RWPE1 (cell line): ENCODE results near the gene ERGIC2.
"Not testable (repeated sequence)": the region's sequence is repeated elsewhere in the genome, so short reads cannot be mapped to it uniquely, and the experiment has no call there.

ENCODE experiments used
- CTCF ChIA-PET: fragments of 350-600 bp; sonication (Branson Sonifier 250); formaldehyde crosslinking; extraction: SDS; loops from one replicate; lab custom pipeline; 2021; lab: Yijun Ruan, JAX
- POLR2A ChIA-PET: fragments of 400-600 bp; formaldehyde crosslinking; extraction: SDS; loops from one replicate; lab custom pipeline; 2020; ENCODE audit warnings: antibody characterized with exemption; ENCODE audit not compliant: low non-redundant PET; lab: Yijun Ruan, JAX
- DNase-seq: peaks from one replicate; pipeline ENCODE4 v3.0.0; 2012; ENCODE audit warnings: low spot score
- H3K27ac ChIP-seq: fragments of 450-650 bp; 2 replicates; pipeline ENCODE4 v1.5.1; 2017
- CTCF ChIP-seq: fragments of 450-650 bp; conservative IDR thresholded peaks from 2 replicates; pipeline ENCODE4 v1.5.1; 2017; ENCODE audit warnings: low read depth, mild to moderate bottlenecking

ERGIC2 gene

GRCh38 chr12:29291226-29291625, 89.7 kb downstream of the ERGIC2 start:
- no peak overlapping the region for H3K27ac ChIP-seq
- no peak for DNase-seq
- ChIA-PET CTCF (interaction anchor here (0.9 kb wide), 1 partner anchor 17 kb away, joined by 4 read pairs; no protein-coding TSS in a partner anchor), POLR2A (no interaction called here)
- no peak for TF ChIP-seq CTCF

- CTCF ChIA-PET, POLR2A ChIA-PET, H3K27ac ChIP-seq, DNase-seq: not testable (repeated sequence)
These were observed 90.5 kb downstream of the ERGIC2 start for GRCh38 chr12:29290475-29290874.

DNA sequence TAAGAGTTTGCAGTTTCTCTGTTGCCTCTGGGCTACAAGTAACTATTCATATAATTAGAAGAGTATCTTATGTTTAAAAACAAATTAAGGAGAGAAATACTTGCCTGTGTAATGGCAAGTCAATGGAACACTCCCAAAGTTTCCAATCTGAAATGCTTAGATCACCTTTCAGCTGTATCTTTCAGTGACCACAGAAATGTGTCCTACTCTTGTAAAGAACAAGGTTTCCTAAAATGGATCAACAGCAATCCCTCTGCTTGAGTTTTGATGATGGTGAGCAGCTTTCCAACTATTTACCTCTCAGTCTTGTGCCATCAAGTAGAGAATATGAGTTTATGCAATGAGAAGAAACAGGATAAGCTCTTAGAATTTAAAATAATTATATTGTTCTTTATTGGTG, 92.9 kb downstream of the ERGIC2 start:
- no peak for DNase-seq
- ChIA-PET CTCF (no interaction called here), POLR2A (no interaction called here)
- no peak overlapping the region for H3K27ac ChIP-seq
- TF ChIP-seq CTCF, result no peak

DNA sequence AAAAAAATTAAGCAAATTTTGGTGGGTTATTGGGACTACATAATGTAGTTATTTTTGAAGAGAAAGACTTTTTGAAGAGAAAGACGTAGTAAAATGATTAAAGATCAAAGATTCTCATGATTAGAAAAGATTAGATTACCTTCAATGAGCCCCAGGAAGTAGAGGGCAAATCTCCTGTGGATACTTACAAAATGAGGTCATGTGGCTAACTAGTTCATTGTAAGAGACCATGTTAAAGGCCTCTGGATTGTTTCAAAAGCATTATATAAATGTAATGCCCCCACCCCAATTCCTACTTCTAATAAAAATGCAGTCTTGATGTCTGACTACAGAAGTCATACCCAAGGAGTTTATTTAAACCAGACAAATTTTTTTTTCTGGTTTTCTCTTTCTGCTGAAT, 93.3 kb downstream of the ERGIC2 start:
- POLR2A ChIA-PET, result no interaction called here
- CTCF ChIA-PET, result no interaction called here
- TF ChIP-seq CTCF, result no peak
- H3K27ac ChIP-seq, result no peak overlapping the region
- no peak for DNase-seq
